ENCODE measurements around the gene FBXL17. TPM values are rescaled to one million over a fixed set of nuclear protein-coding genes. Genes with fewer than 3 reads are reported as not detected.

FBXL17 gene
- total and polyA plus RNA-seq, 2 experiments from 2014 or later: 1.8 to 13.1 TPM

DNA sequence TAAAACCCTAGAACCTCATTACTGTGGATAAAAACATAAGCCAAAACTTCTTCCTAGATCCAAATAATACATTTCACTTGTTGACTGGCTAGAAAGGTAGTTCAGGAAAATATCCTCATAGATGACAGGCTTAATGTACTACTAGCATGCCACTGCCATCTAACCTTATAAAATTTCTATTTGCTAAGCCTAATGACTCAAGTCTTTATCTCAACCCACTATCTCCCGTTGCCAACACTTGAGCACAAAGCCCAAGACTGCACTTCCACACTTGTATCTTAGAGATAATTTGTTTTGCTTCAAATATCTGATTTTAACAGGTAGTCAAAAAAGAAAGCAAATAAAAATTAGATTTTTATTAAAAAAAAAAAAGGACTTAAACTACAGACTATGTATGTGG, 42.7 kb downstream of the FBXL17 start:
- Histone ChIP-seq H3K27me3 (replicated peaks; ENCODE audit: insufficient read depth) (no peaks in the 10 kb centered on the region), H3K79me2 (ENCODE audit: insufficient read depth) (no peaks in the 10 kb centered on the region), H3K4me1 (ENCODE audit: insufficient read depth) (no peaks in the 10 kb centered on the region), H4K20me1 (ENCODE audit: insufficient read depth) (no peaks in the 10 kb centered on the region), H3K36me3 (ENCODE audit: low read depth) (no peaks in the 10 kb centered on the region), H2AFZ (no peak overlapping the region), H3F3A (ENCODE audit: insufficient read depth) (no peaks in the 10 kb centered on the region), H3K9me3 (ENCODE audit: low read depth) (no peaks in the 10 kb centered on the region), H3K4me2 (ENCODE audit: unreplicated experiment) (no peak overlapping the region), H3K9ac (no peak overlapping the region), H3K9me2 (ENCODE audit: insufficient read depth) (no peaks in the 10 kb centered on the region), H3K27ac (no peak overlapping the region), H3K4me3 (no peak overlapping the region)
- in situ Hi-C loops (cut with MboI): no loop called here
- no peak for TF ChIP-seq EZH2 (IDR thresholded peaks at IDR 0.05; ENCODE audit: insufficient read depth, poor library complexity, severe bottlenecking)
- TF ChIP-seq EZH2phosphoT487 (IDR thresholded peaks at IDR 0.05; ENCODE audit: insufficient read depth, low read depth): no peak
- peak; percentile 5 for DNase-seq
- 93 to 100% methylated on average over 1 of the region's 1 CpG for WGBS, 2 experiments (ENCODE audit: low coverage in 1 of 2, low lambda C conversion rate in 2 of 2, missing lambda C conversion rate in 2 of 2)

DNA sequence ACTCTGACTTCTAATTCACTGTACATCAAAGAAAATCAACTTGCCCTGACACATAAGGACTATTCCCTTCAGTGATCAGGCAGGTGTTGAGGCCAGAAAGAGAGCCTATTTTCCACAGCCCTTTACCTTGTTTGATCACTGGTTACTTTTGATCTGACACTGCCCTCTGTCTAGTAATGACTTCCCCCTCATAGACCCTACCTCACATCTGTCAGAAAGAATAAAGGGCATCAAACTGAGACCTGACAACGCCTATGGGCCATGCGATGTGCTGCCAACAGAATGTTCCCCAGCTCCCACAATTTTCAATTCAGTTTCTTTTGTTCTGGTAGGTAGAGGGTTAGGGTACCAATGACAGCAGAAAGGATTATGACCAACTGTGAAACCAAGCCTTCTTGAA, 47.7 kb downstream of the FBXL17 start:
- Histone ChIP-seq H3K4me2 (ENCODE audit: unreplicated experiment) (no peak overlapping the region), H3F3A (ENCODE audit: insufficient read depth) (no peaks in the 10 kb centered on the region), H3K27ac (no peak overlapping the region), H3K9me2 (ENCODE audit: insufficient read depth) (no peaks in the 10 kb centered on the region), H4K20me1 (ENCODE audit: insufficient read depth) (no peaks in the 10 kb centered on the region), H3K9me3 (ENCODE audit: low read depth) (no peaks in the 10 kb centered on the region), H3K9ac (no peak overlapping the region), H3K27me3 (replicated peaks; ENCODE audit: insufficient read depth) (no peaks in the 10 kb centered on the region), H3K4me3 (no peak overlapping the region), H3K36me3 (ENCODE audit: low read depth) (no peaks in the 10 kb centered on the region), H2AFZ (no peak overlapping the region), H3K79me2 (ENCODE audit: insufficient read depth) (no peaks in the 10 kb centered on the region), H3K4me1 (ENCODE audit: insufficient read depth) (no peaks in the 10 kb centered on the region)
- 83 to 89% methylated on average over 2 of the region's 2 CpGs for WGBS, 2 experiments (ENCODE audit: low coverage in 1 of 2, low lambda C conversion rate in 2 of 2, missing lambda C conversion rate in 2 of 2)
- in situ Hi-C loops (cut with MboI): no loop called here
- TF ChIP-seq EZH2phosphoT487 (IDR thresholded peaks at IDR 0.05; ENCODE audit: insufficient read depth, low read depth): no peak
- TF ChIP-seq EZH2 (IDR thresholded peaks at IDR 0.05; ENCODE audit: insufficient read depth, poor library complexity, severe bottlenecking): no peak
- DNase-seq: no peak

DNA sequence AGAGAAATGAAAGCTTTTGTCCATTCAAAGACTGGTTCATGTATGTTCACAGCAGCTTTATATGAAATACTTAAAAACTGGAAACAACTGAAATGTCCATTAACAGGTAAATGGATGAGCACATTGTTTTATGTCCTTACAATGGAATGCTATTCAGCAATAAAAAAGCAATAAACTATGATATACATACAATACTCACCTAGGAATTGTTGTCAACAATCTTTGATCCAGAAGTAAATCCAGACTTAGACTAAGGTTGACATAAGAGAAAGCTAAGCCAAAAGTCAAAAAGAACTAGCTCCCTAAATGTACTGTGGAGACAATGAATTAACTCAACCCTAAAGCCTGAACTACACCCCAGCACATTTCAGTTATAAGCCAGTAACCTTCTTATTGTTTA, 54.9 kb downstream of the FBXL17 start:
- H3K27me3 ChIP-seq (replicated peaks; ENCODE audit: insufficient read depth): no peaks in the 10 kb centered on the region
- in situ Hi-C loops (cut with MboI): no loop called here
- H3K27ac ChIP-seq: no peak overlapping the region
- no peak for TF ChIP-seq EZH2phosphoT487 (IDR thresholded peaks at IDR 0.05; ENCODE audit: insufficient read depth, low read depth)
- no peak for TF ChIP-seq EZH2 (IDR thresholded peaks at IDR 0.05; ENCODE audit: insufficient read depth, poor library complexity, severe bottlenecking)
- H3K4me2 ChIP-seq (ENCODE audit: unreplicated experiment): no peak overlapping the region
- no peaks in the 10 kb centered on the region for H3K79me2 ChIP-seq (ENCODE audit: insufficient read depth)
- no peaks in the 10 kb centered on the region for H3K9me3 ChIP-seq (ENCODE audit: low read depth)
- no peak overlapping the region for H3K4me3 ChIP-seq
- H3K36me3 ChIP-seq (ENCODE audit: low read depth): no peaks in the 10 kb centered on the region
- H4K20me1 ChIP-seq (ENCODE audit: insufficient read depth): no peaks in the 10 kb centered on the region
- no peak overlapping the region for H3K9ac ChIP-seq
- H2AFZ ChIP-seq: no peak overlapping the region
- H3K9me2 ChIP-seq (ENCODE audit: insufficient read depth): peaks cover 8% of the 10 kb centered on the region; the same call in 1 of the 2 replicates
- H3K4me1 ChIP-seq (ENCODE audit: insufficient read depth): no peaks in the 10 kb centered on the region
- no peaks in the 10 kb centered on the region for H3F3A ChIP-seq (ENCODE audit: insufficient read depth)
- DNase-seq: no peak

DNA sequence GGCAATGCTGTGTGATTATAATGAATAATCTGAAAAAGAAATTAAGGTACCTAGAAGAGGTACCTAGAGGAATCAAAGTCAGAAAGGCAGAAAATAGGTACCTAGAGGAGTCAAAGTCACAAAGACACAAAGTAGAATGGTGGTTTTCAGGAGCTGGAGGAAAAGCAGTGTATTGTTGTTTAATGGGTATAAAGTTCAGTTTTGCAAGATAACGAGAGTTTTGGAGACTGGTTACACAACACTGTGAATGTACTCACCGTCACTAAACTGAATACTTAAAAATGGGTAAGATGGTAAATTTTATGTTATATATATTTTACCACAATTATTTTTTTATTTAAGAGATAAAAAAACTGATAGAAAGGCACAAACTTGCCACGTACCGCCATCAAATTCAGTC, 57.0 kb downstream of the FBXL17 start:
- no peaks in the 10 kb centered on the region for H3K36me3 ChIP-seq (ENCODE audit: low read depth)
- H3K4me3 ChIP-seq: no peak overlapping the region
- no peaks in the 10 kb centered on the region for H3K9me3 ChIP-seq (ENCODE audit: low read depth)
- DNase-seq: no peak
- 89 to 91% methylated on average over 4 of the region's 4 CpGs for WGBS, 2 experiments (ENCODE audit: low coverage in 1 of 2, low lambda C conversion rate in 2 of 2, missing lambda C conversion rate in 2 of 2)
- in situ Hi-C loops (cut with MboI): no loop called here
- H3K9me2 ChIP-seq (ENCODE audit: insufficient read depth): peaks cover 8% of the 10 kb centered on the region; the same call in 1 of the 2 replicates
- TF ChIP-seq EZH2phosphoT487 (IDR thresholded peaks at IDR 0.05; ENCODE audit: insufficient read depth, low read depth) (no peak), EZH2 (IDR thresholded peaks at IDR 0.05; ENCODE audit: insufficient read depth, poor library complexity, severe bottlenecking) (no peak)
- no peaks in the 10 kb centered on the region for H3F3A ChIP-seq (ENCODE audit: insufficient read depth)
- H3K9ac ChIP-seq: no peak overlapping the region
- no peaks in the 10 kb centered on the region for H3K4me1 ChIP-seq (ENCODE audit: insufficient read depth)
- no peaks in the 10 kb centered on the region; the same call in 1 of the 2 replicates for H3K79me2 ChIP-seq (ENCODE audit: insufficient read depth)
- H3K4me2 ChIP-seq (ENCODE audit: unreplicated experiment): no peak overlapping the region
- H2AFZ ChIP-seq: no peak overlapping the region
- no peak overlapping the region for H3K27ac ChIP-seq
- no peaks in the 10 kb centered on the region for H4K20me1 ChIP-seq (ENCODE audit: insufficient read depth)
- no peaks in the 10 kb centered on the region for H3K27me3 ChIP-seq (replicated peaks; ENCODE audit: insufficient read depth)

DNA sequence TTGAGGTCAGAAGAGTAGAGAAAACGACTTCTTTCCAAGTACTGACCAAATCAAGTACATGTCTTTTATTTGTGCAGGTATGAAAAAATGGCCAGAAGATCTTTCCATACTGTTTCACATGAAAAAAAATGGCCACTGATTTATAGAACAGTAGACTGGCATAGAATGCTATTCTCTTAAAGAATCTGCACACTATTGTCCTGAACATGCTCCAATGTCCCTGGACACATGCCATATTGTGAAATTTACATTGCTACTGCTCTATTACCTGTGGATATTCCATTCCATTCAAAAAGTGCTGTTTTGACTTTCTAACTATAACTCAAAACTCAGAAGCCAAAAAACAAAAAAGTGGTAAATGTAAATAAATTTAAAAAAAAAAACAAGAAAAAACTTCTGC, 60.6 kb downstream of the FBXL17 start:
- no peak for DNase-seq
- H3K36me3 ChIP-seq (ENCODE audit: low read depth): no peaks in the 10 kb centered on the region
- H2AFZ ChIP-seq: no peak overlapping the region
- no peaks in the 10 kb centered on the region for H4K20me1 ChIP-seq (ENCODE audit: insufficient read depth)
- H3K27ac ChIP-seq: no peak overlapping the region
- peaks cover 3% of the 10 kb centered on the region; the same call in 1 of the 2 replicates for H3K9me2 ChIP-seq (ENCODE audit: insufficient read depth)
- no peak overlapping the region for H3K4me2 ChIP-seq (ENCODE audit: unreplicated experiment)
- no peak overlapping the region for H3K4me3 ChIP-seq
- no peaks in the 10 kb centered on the region; the same call in 1 of the 2 replicates for H3K79me2 ChIP-seq (ENCODE audit: insufficient read depth)
- H3K4me1 ChIP-seq (ENCODE audit: insufficient read depth): peaks cover 2% of the 10 kb centered on the region; the same call in 1 of the 2 replicates
- 72 to 84% methylated on average over 1 of the region's 1 CpG for WGBS, 2 experiments (ENCODE audit: low coverage in 1 of 2, low lambda C conversion rate in 2 of 2, missing lambda C conversion rate in 2 of 2)
- no peak overlapping the region for H3K9ac ChIP-seq
- H3K9me3 ChIP-seq (ENCODE audit: low read depth): no peaks in the 10 kb centered on the region
- H3K27me3 ChIP-seq (replicated peaks; ENCODE audit: insufficient read depth): no peaks in the 10 kb centered on the region
- TF ChIP-seq EZH2phosphoT487 (IDR thresholded peaks at IDR 0.05; ENCODE audit: insufficient read depth, low read depth): no peak
- TF ChIP-seq EZH2 (IDR thresholded peaks at IDR 0.05; ENCODE audit: insufficient read depth, poor library complexity, severe bottlenecking): no peak
- no peaks in the 10 kb centered on the region for H3F3A ChIP-seq (ENCODE audit: insufficient read depth)
- in situ Hi-C loops (cut with MboI): no loop called here

All from GM23248 (cell line).